Measurements from ENCODE around the gene ALDH1A2. TPM values are rescaled to one million over a fixed set of nuclear protein-coding genes. Genes with fewer than 3 reads are reported as not detected.
"Not testable (repeated sequence)": the region's sequence is repeated elsewhere in the genome, so short reads cannot be mapped to it uniquely, and the experiment has no call there.

The ALDH1A2 gene
- total RNA-seq, 6 experiments from 2014 or later = not detected

GRCh38 chr15:58003810-58004209 is 61.7 kb downstream of the ALDH1A2 start:
- DNase-seq = no peak
- no peak for TF ChIP-seq CTCF (IDR thresholded peaks at IDR 0.05)
- Mint-ChIP-seq H3K36me3 (ENCODE audit: low read depth) (no peaks in the 10 kb centered on the region), H3K4me1 (ENCODE audit: low read depth) (no peaks in the 10 kb centered on the region), H3K4me3 (no peak overlapping the region), H3K27me3 (ENCODE audit: insufficient read depth) (peaks cover 7% of the 10 kb centered on the region; the same call in 1 of the 2 replicates), H3K27ac (no peak overlapping the region), H3K9me3 (0 out of 2 replicates have a peak, but pooled peaks cover 7% of the 10 kb centered on the region)

- Mint-ChIP-seq H3K27me3 (ENCODE audit: insufficient read depth) (peaks cover 10% of the 10 kb centered on the region; the same call in 1 of the 2 replicates), H3K4me1 (ENCODE audit: low read depth) (no peaks in the 10 kb centered on the region), H3K9me3 (0 out of 2 replicates have a peak, but pooled peaks cover 7% of the 10 kb centered on the region), H3K36me3 (ENCODE audit: low read depth) (no peaks in the 10 kb centered on the region), H3K27ac (no peak overlapping the region), H3K4me3 (no peak overlapping the region)
- TF ChIP-seq CTCF (IDR thresholded peaks at IDR 0.05) = no peak
- no peak for DNase-seq
Measured at GRCh38 chr15:58002338-58003126, 63.0 kb downstream of the ALDH1A2 start.

- H3K4me3 Mint-ChIP-seq; H3K36me3 Mint-ChIP-seq (ENCODE audit: low read depth); DNase-seq; H3K27ac Mint-ChIP-seq; H3K9me3 Mint-ChIP-seq; H3K4me1 Mint-ChIP-seq (ENCODE audit: low read depth): not testable (repeated sequence)
- H3K27me3 Mint-ChIP-seq (ENCODE audit: insufficient read depth) = peaks cover 11% of the 10 kb centered on the region; the same call in 1 of the 2 replicates
Measured at GRCh38 chr15:57999699-58000098, 65.8 kb downstream of the ALDH1A2 start.

- TF ChIP-seq CTCF (IDR thresholded peaks at IDR 0.05) = no peak
- no peaks in the 10 kb centered on the region for H3K4me1 Mint-ChIP-seq (ENCODE audit: low read depth)
- H3K27me3 Mint-ChIP-seq (ENCODE audit: insufficient read depth) = peaks cover 14% of the 10 kb centered on the region; the same call in 1 of the 2 replicates
- DNase-seq = no peak
- H3K36me3 Mint-ChIP-seq (ENCODE audit: low read depth) = no peaks in the 10 kb centered on the region
- no peak overlapping the region for H3K27ac Mint-ChIP-seq
- H3K4me3 Mint-ChIP-seq = no peak overlapping the region
- 0 out of 2 replicates have a peak, but pooled peaks cover 7% of the 10 kb centered on the region for H3K9me3 Mint-ChIP-seq
Measured at GRCh38 chr15:57996561-57996960, 69.0 kb downstream of the ALDH1A2 start.

GRCh38 chr15:57994221-57995049 is 71.1 kb downstream of the ALDH1A2 start:
- Mint-ChIP-seq H3K9me3 (0 out of 2 replicates have a peak, but pooled peaks cover 6% of the 10 kb centered on the region), H3K27me3 (ENCODE audit: insufficient read depth) (peaks cover 14% of the 10 kb centered on the region; the same call in 1 of the 2 replicates), H3K36me3 (ENCODE audit: low read depth) (no peaks in the 10 kb centered on the region), H3K27ac (no peak overlapping the region), H3K4me3 (no peak overlapping the region), H3K4me1 (ENCODE audit: low read depth) (no peaks in the 10 kb centered on the region)
- no peak for DNase-seq
- no peak for TF ChIP-seq CTCF (IDR thresholded peaks at IDR 0.05)

All from HFFc6 (cell line).